ENCODE measurements around the gene NDC80.
A peak's percentile ranks its signal among the peaks of the same experiment; 100 is the strongest.

NDC80 gene

GRCh38 chr18:2573408-2573807, 2.1 kb downstream of the NDC80 start:
- FAIRE-seq (peak; percentile 30), DNase-seq (ENCODE audit: insufficient read length, low spot score) (no peak)
- TF ChIP-seq POLR2A (IDR thresholded peaks at IDR 0.05; ENCODE audit: low read depth, low read length), result no peak

- no peak for TF ChIP-seq POLR2A (IDR thresholded peaks at IDR 0.05; ENCODE audit: low read depth, low read length)
- DNase-seq (ENCODE audit: insufficient read length, low spot score) (no peak), FAIRE-seq (no peak)
Measured at GRCh38 chr18:2587788-2588187, 16.4 kb downstream of the NDC80 start.

GRCh38 chr18:2588666-2589344, 17.4 kb downstream of the NDC80 start:
- TF ChIP-seq POLR2A (IDR thresholded peaks at IDR 0.05; ENCODE audit: low read depth, low read length), result no peak
- FAIRE-seq (no peak), DNase-seq (ENCODE audit: insufficient read length, low spot score) (no peak)

DNA sequence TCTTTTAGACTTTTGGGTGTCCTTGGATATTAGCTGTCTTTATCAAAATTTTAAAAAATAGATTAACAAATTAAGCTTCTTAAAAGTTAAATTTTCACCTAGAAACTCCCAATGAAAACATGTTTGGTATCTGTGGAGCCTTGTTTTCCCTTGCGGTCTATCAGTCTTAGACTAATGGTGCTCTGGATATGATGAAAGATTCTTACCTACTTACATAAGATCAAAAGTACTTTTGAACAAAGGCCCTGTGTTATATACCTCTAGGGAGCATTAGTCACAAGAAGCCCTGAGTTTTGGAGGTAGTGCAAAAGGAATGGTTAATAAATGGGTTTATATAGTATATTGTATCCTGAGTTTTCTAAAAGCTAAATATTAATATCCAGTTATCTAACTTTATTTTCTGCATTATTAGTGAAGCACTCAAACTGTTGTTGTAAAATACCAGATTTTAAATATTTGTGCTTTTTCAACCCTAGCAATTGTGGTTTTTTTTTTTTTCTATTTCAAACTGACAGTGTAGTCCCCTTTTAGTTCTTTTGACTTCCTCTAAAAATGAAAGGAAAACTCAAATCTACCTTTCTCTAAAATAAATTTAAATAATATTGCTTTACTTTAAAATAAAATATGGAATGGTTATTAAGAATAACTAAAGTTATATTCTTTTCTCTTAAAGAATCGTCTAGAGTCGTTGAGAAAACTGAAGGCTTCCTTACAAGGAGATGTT, 18.1 kb downstream of the NDC80 start:
- DNase-seq (ENCODE audit: insufficient read length, low spot score) (no peak), FAIRE-seq (no peak)
- no peak for TF ChIP-seq POLR2A (IDR thresholded peaks at IDR 0.05; ENCODE audit: low read depth, low read length)

GRCh38 chr18:2590303-2590702, 18.9 kb downstream of the NDC80 start:
- no peak for DNase-seq (ENCODE audit: insufficient read length, low spot score)
- no peak for TF ChIP-seq POLR2A (IDR thresholded peaks at IDR 0.05; ENCODE audit: low read depth, low read length)
- no peak for FAIRE-seq

DNA sequence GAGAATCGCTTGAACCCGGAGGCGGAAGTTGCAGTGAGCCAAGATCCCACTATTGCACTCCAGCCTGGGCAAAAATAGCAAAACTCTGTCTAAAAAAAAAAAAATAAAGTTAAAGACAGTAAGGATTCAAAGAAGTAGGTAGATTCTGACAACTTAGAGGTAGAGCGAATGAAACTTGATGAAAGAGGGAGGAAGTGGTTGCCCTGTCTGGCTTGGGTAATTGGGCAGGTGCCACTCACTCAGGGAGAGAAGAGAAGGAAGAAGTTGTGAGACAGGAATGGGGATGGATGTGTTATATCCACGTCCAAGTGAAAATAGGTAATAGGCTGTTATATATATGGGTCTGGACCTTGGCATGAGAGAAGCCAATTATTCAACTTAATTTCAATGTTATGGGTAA, 26.3 kb downstream of the NDC80 start:
- no peak for DNase-seq (ENCODE audit: insufficient read length, low spot score)
- FAIRE-seq, result no peak
- TF ChIP-seq POLR2A (IDR thresholded peaks at IDR 0.05; ENCODE audit: low read depth, low read length), result no peak

- DNase-seq (ENCODE audit: insufficient read length, low spot score) (no peak), FAIRE-seq (peak; percentile 71)
- no peak for TF ChIP-seq POLR2A (IDR thresholded peaks at IDR 0.05; ENCODE audit: low read depth, low read length)
Measured at GRCh38 chr18:2602844-2603243, 31.5 kb downstream of the NDC80 start.

DNA sequence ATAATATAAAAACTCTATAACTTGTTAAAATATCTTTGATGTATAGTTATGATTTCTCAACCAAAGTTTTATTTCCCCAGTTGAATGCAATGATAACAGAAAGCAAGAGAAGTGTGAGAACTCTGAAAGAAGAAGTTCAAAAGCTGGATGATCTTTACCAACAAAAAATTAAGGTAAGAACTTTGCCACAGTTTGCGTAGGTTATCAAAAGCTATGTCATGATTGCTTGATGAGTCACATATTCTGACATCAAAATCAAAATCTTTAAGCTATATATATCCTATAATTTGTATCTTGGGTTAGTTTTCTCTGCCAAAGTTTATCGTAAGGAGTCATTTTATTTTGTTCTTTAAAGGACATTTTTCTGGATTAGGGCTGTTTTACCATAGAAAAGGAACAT, 35.0 kb downstream of the NDC80 start:
- TF ChIP-seq POLR2A (IDR thresholded peaks at IDR 0.05; ENCODE audit: low read depth, low read length), result no peak
- FAIRE-seq (no peak), DNase-seq (ENCODE audit: insufficient read length, low spot score) (no peak)

- TF ChIP-seq POLR2A (IDR thresholded peaks at IDR 0.05; ENCODE audit: low read depth, low read length), result no peak
- peak; percentile 11 for FAIRE-seq
- DNase-seq (ENCODE audit: insufficient read length, low spot score), result no peak
Measured at GRCh38 chr18:2609604-2610003, 38.2 kb downstream of the NDC80 start.

- no peak for FAIRE-seq
- no peak for DNase-seq (ENCODE audit: insufficient read length, low spot score)
- TF ChIP-seq POLR2A (IDR thresholded peaks at IDR 0.05; ENCODE audit: low read depth, low read length), result no peak
Measured at GRCh38 chr18:2610549-2610948, 39.2 kb downstream of the NDC80 start.

DNA sequence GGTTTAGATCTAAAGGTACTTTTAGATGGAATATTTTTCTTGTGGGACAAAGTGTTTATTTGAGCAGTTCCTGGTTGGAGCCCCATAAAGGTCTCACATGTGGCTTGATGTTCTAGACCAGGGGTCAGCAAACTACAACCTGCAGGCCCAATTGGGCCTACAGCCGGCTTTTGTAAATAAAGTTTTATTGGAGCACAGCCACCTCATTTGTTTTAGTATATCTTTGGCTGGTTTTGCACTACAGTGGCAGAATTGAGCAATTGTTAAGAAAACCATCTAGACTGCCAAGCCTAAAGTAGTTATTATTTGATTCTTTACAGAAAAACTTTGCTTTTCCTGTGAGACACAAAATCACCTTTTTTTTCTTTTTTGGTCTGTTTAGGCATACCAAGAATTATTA, 41.6 kb downstream of the NDC80 start:
- FAIRE-seq (no peak), DNase-seq (ENCODE audit: insufficient read length, low spot score) (no peak)
- no peak for TF ChIP-seq POLR2A (IDR thresholded peaks at IDR 0.05; ENCODE audit: low read depth, low read length)

- no peak for TF ChIP-seq POLR2A (IDR thresholded peaks at IDR 0.05; ENCODE audit: low read depth, low read length)
- FAIRE-seq (peak; percentile 27), DNase-seq (ENCODE audit: insufficient read length, low spot score) (no peak)
Measured at GRCh38 chr18:2617401-2617998, 46.1 kb downstream of the NDC80 start.

DNA sequence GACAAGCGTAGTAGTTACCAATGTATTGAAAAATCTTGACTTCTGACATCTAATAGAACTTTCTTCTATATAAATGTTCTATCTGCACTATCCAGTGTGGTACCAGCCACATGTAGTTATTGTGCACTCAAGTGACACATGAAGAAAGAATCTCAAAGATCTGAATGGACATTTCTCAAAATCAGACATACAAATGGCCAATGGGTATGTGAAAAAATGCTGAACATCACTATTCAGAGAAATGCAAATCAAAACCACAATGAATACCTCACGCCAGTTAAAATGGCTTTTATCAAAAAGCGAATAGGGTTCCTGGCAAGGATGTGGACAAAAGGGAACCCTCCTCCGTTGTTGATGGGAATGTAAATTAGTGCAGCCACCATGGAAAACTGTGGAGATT, 46.7 kb downstream of the NDC80 start:
- peak; percentile 94 for FAIRE-seq
- no peak for DNase-seq (ENCODE audit: insufficient read length, low spot score)
- no peak for TF ChIP-seq POLR2A (IDR thresholded peaks at IDR 0.05; ENCODE audit: low read depth, low read length)

DNA sequence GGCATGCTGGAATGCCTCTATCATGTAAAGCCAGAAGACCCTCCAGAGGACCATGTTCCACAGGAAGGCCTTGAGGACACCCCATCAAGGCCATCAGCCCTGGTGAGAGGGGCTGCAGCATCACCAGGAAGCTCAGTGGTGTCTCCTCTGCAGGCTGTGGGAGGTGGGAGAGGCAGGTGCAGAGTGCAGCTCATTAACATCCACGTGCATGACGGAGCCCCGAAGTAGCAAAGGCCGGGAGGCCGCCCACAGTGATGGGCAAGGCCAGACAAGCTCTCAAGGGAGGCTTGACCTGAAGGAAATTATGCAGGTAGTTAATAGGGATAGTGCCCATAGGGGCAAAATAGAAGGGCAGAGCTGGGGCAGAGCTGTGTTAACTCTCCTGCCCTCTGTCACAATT, 53.9 kb downstream of the NDC80 start:
- DNase-seq (ENCODE audit: insufficient read length, low spot score) (no peak), FAIRE-seq (no peak)
- no peak for TF ChIP-seq POLR2A (IDR thresholded peaks at IDR 0.05; ENCODE audit: low read depth, low read length)

DNA sequence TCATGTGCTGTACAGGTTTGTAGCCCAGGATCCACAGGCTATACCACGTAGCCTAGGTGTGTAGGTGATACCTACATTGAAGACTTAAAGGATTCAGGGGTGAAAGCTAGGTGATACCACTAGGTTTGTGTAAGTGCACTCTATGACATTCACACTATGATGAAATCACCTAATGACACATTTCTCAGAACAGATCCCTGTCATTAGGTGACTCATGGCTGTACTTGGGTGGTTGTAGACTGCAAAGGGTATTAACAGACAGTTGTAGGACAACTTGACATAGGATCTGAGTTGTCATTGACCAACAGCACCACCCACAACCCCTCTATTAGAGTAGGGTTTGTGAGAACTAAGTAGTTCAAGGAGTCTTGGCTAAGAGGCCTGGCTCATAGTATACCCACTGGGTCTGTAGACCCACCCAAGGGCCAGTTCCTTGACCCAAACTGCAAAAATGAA, 56.5 kb downstream of the NDC80 start:
- FAIRE-seq, result no peak
- no peak for DNase-seq (ENCODE audit: insufficient read length, low spot score)
- TF ChIP-seq POLR2A (IDR thresholded peaks at IDR 0.05; ENCODE audit: low read depth, low read length), result no peak
